ENCODE measurements around the gene ALKBH3. TPM values are rescaled to one million over a fixed set of nuclear protein-coding genes. Genes with fewer than 3 reads are reported as not detected.

The ALKBH3 gene
- total RNA-seq, 1 experiment from 2014 or later = 18.8 TPM

GRCh38 chr11:43952020-43952400, 71.4 kb downstream of the ALKBH3 start:
- Histone ChIP-seq H4K8ac (replicated peaks; ENCODE audit: insufficient read length, low read depth, low read length) (no peak overlapping the region), H3K9ac (ENCODE audit: extremely low read depth, insufficient read length, low read length) (no peak overlapping the region), H3K79me1 (ENCODE audit: insufficient read depth, low read depth, low read length, poor library complexity, severe bottlenecking) (no peaks in the 10 kb centered on the region)

More at GRCh38 chr11:43952020-43952400, 71.4 kb downstream of the ALKBH3 start:
- Mint-ChIP-seq H3K4me1 (peaks cover 73 to 79% of the 10 kb centered on the region in 2 experiments), H3K4me3 (no peak overlapping the region), H3K9me3 (peaks cover 3% of the 10 kb centered on the region in 2 experiments; a peak in 4 of 5 replicates), H3K27me3 (ENCODE audit: low read depth) (peaks cover 5% of the 10 kb centered on the region), H3K27ac (no peak overlapping the region), H3K36me3 (ENCODE audit: insufficient read depth in 1 of 3, low read depth in 3 of 3) (peaks cover 0 to 10% (median 5%) of the 10 kb centered on the region in 3 experiments; a peak in 3 of 7 replicates)
- Histone ChIP-seq H3K56ac (ENCODE audit: insufficient read length, low read depth, low read length) (no peak overlapping the region), H4K20me1 (ENCODE audit: control insufficient read depth, insufficient read depth, insufficient read length) (no peaks in the 10 kb centered on the region), H3K4ac (ENCODE audit: low read depth, low read length) (no peak overlapping the region), H3K79me2 (ENCODE audit: insufficient read depth, low read length) (no peaks in the 10 kb centered on the region), H2AK5ac (ENCODE audit: insufficient read length, low read length) (no peak overlapping the region), H4K5ac (ENCODE audit: insufficient read length, low read depth, low read length) (no peak overlapping the region), H3K23me2 (ENCODE audit: insufficient read length, low read depth, low read length, poor library complexity, severe bottlenecking) (no peaks in the 10 kb centered on the region), H3K9me3 (ENCODE audit: control insufficient read depth, low read depth, low read length) (no peaks in the 10 kb centered on the region), H3K27ac (ENCODE audit: insufficient read length, low read depth, low read length) (no peak overlapping the region), H2BK5ac (ENCODE audit: insufficient read length, low read length) (no peak overlapping the region), H2BK12ac (ENCODE audit: insufficient read length, low read depth, low read length) (no peak overlapping the region), H4K91ac (ENCODE audit: insufficient read length, low read depth, low read length) (no peak overlapping the region), H2BK120ac (ENCODE audit: low read depth, low read length, poor library complexity, severe bottlenecking) (no peak overlapping the region), H3K4me2 (ENCODE audit: insufficient read depth, insufficient read length, low read length) (no peak overlapping the region), H3K18ac (ENCODE audit: insufficient read length, low read depth, low read length) (no peak overlapping the region), H2AFZ (ENCODE audit: low read length) (no peak overlapping the region), H2BK20ac (ENCODE audit: low read depth, low read length, poor library complexity, severe bottlenecking) (no peak overlapping the region), H3K4me1 (ENCODE audit: insufficient read depth, low read length) (peaks cover 11% of the 10 kb centered on the region), H2BK15ac (ENCODE audit: low read depth, low read length) (no peak overlapping the region), H3K27me3 (ENCODE audit: insufficient read depth, low read length) (no peaks in the 10 kb centered on the region), H3T11ph (ENCODE audit: low read length) (no peak overlapping the region), H3K23ac (ENCODE audit: insufficient read length, low read depth, low read length) (no peak overlapping the region), H3K14ac (ENCODE audit: insufficient read depth, low read length) (no peak overlapping the region)
- WGBS (ENCODE audit: extremely low coverage, insufficient read length, low lambda C conversion rate) = no CpG with 5 or more reads among the region's 6 CpGs
- DNase-seq = no peak
- no peak for TF ChIP-seq CTCF (conservative IDR thresholded peaks at IDR 0.05)

Measured in H9 (cell line).